ENCODE results near the gene RABEPK. TPM values are rescaled to one million over a fixed set of nuclear protein-coding genes. Genes with fewer than 3 reads are reported as not detected.

Gene RABEPK
- total and polyA plus RNA-seq, 8 donors: 11.2 to 32.6 (median 16.2) TPM

DNA sequence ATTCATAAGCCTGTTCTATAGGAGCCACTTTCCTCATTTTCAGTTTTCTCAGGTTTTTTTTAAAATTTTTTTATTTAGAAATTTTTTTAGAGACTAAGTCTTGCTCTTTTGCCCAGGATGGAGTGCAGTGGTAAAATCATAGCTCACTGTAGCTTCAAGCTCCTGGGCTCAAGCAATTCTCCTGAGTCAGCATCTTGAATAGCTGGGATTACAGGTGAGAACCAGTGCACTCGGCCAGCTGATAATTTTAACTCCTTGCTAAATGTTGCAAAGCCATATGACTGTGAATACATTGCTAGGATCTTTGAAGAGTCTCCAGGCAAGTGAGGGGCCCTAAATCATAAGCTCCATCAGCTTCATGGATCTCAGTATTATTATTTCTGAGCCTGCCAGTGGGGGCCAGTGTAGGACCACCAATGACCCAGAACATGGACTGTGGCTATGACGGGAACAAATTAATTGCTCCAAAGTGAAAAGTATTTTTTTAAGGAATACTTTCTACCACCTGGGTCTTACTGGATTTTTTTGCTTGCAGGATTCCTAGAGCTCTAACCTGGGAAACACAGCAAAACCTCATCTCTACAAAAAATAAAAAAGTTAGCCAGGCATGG is 55.5 kb downstream of the RABEPK start:
- 20 to 37% (median 31%) methylated on average over 2 of the region's 2 CpGs for WGBS, 5 donors
- Histone ChIP-seq H3K4me1 (peaks cover 0 to 2% (median 0%) of the 10 kb centered on the region in 4 donors), H3K9me3 (no peaks in the 10 kb centered on the region), H3K4me3 (no peak overlapping the region), H3K27me3 (no peaks in the 10 kb centered on the region), H3K27ac (no peak overlapping the region), H3K36me3 (no peaks in the 10 kb centered on the region)
- TF ChIP-seq EP300 (IDR thresholded peaks at IDR 0.05) (no peak), CTCF (IDR thresholded peaks at IDR 0.05) (peak in 2 of 7 experiments; percentile 18 to 23)
- intact Hi-C loops (cut with DNase I; ENCODE audit: low total_unique reads): no loop called here
- peak in 1 of 2 donors; percentile 60 for DNase-seq

DNA sequence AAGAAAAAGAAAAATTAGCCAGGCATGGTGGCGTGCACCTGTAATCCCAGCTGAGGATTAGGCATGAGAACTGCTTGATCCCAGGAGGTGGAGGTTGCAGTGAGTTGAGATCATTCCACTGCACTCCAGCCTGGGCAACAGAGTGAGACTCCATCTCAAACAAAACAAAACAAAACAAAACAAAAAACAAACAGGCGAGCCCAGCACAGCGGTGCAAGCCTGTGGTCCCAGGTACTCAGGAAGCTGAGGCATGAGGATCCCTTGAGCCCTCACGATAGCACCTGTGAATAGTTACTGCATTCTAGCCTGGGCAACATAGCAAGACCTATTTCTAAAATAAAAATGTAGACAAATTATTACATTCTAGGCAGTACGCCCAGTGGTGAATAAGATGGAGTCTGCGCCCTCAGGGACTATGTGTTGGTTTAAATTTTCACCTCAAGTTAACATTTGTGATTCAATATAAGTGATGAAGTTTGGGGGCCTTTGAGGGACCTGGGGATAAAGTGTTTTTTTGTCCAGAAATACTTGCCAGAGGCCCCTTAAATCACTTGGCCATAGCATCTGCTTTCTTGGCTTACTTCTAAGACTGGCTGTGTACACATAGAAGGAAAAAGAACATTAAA is 57.9 kb downstream of the RABEPK start:
- DNase-seq: no peak
- intact Hi-C loops (cut with DNase I; ENCODE audit: low total_unique reads): no loop called here
- WGBS, 5 donors: 86 to 95% (median 93%) methylated on average over 6 of the region's 6 CpGs
- Histone ChIP-seq H3K4me1 (peaks cover 10 to 18% (median 11%) of the 10 kb centered on the region in 4 donors), H3K27me3 (no peaks in the 10 kb centered on the region), H3K9me3 (no peaks in the 10 kb centered on the region), H3K27ac (peak overlapping the region in 2 of 5 donors; percentile 15 to 52), H3K36me3 (no peaks in the 10 kb centered on the region), H3K4me3 (no peak overlapping the region)
- TF ChIP-seq POLR2AphosphoS5 (IDR thresholded peaks at IDR 0.05) (no peak), CTCF (IDR thresholded peaks at IDR 0.05) (no peak), POLR2A (IDR thresholded peaks at IDR 0.05) (no peak), EP300 (IDR thresholded peaks at IDR 0.05) (no peak)

GRCh38 chr9:125258832-125259534 is 58.6 kb downstream of the RABEPK start:
- TF ChIP-seq EP300 (IDR thresholded peaks at IDR 0.05): no peak
- TF ChIP-seq POLR2A (IDR thresholded peaks at IDR 0.05): no peak
- TF ChIP-seq CTCF (IDR thresholded peaks at IDR 0.05): no peak
- TF ChIP-seq POLR2AphosphoS5 (IDR thresholded peaks at IDR 0.05): no peak
- Histone ChIP-seq H3K36me3 (no peaks in the 10 kb centered on the region), H3K4me1 (peaks cover 15 to 25% (median 18%) of the 10 kb centered on the region in 4 donors), H3K9me3 (no peaks in the 10 kb centered on the region), H3K4me3 (no peak overlapping the region), H3K27me3 (no peaks in the 10 kb centered on the region), H3K27ac (peak overlapping the region in 2 of 5 donors; percentile 15 to 52)
- intact Hi-C loops (cut with DNase I; ENCODE audit: low total_unique reads): no loop called here
- 64 to 75% (median 67%) methylated on average over 2 of the region's 2 CpGs for WGBS, 5 donors
- no peak for DNase-seq

DNA sequence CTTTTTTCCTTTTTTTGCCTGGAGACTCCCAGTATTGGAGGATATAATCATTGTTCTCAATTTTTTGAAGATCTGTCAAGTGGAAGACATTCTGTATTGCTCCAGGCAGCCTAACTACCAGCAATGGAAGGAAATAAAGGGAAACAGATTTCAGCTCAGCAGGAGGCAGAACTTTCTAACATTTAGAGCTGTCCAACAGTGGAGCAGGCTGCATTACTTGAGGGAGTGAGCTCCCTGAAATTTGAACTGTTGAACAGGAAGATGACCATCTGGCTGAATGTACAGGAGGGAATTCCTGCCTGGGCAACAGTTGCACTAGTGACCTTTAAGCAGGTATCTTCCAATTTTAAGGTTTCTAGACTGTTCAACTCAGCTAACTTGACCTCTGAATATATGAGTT is 60.2 kb downstream of the RABEPK start:
- H3K4me3 ChIP-seq: no peak overlapping the region
- peaks cover 0 to 4% (median 2%) of the 10 kb centered on the region in 4 donors for H3K36me3 ChIP-seq
- TF ChIP-seq CTCF (IDR thresholded peaks at IDR 0.05): no peak
- no peak for TF ChIP-seq EP300 (IDR thresholded peaks at IDR 0.05)
- no peak for TF ChIP-seq POLR2AphosphoS5 (IDR thresholded peaks at IDR 0.05)
- TF ChIP-seq POLR2A (IDR thresholded peaks at IDR 0.05): no peak
- H3K27ac ChIP-seq: peak overlapping the region in 2 of 5 donors; percentile 89 to 93
- H3K27me3 ChIP-seq: no peaks in the 10 kb centered on the region
- H3K4me1 ChIP-seq: peaks cover 15 to 40% (median 26%) of the 10 kb centered on the region in 4 donors
- no peak for DNase-seq
- intact Hi-C loops (cut with DNase I; ENCODE audit: low total_unique reads): no loop called here
- H3K9me3 ChIP-seq: no peaks in the 10 kb centered on the region

All from stomach (tissue), 9 donors.